ENCODE results near the gene MYH8. TPM values are rescaled to one million over a fixed set of nuclear protein-coding genes. Genes with fewer than 3 reads are reported as not detected.

Gene MYH8
- polyA plus RNA-seq, 1 donor from 2014 or later = 3.7 TPM

- Histone ChIP-seq H3K27ac (ENCODE audit: low read length) (peak overlapping the region; percentile 85), H3K79me2 (replicated peaks; ENCODE audit: insufficient read depth, low read length) (no peaks in the 10 kb centered on the region), H3K4me3 (ENCODE audit: low read length) (no peak overlapping the region), H3K9me2 (ENCODE audit: insufficient read depth, low read length) (no peaks in the 10 kb centered on the region), H3K4me2 (ENCODE audit: low read length) (no peak overlapping the region), H3K9me3 (ENCODE audit: low read length) (no peaks in the 10 kb centered on the region), H3F3A (ENCODE audit: insufficient read depth, low read length, poor library complexity, severe bottlenecking) (no peaks in the 10 kb centered on the region), H2AFZ (ENCODE audit: low read depth, low read length) (no peak overlapping the region), H3K36me3 (ENCODE audit: insufficient read depth, low read length) (no peaks in the 10 kb centered on the region), H3K9ac (ENCODE audit: low read length) (no peak overlapping the region), H4K20me1 (ENCODE audit: insufficient read depth) (no peaks in the 10 kb centered on the region), H3K27me3 (ENCODE audit: insufficient read depth, low read depth, low read length) (no peaks in the 10 kb centered on the region)
- no peak for TF ChIP-seq TAF1 (IDR thresholded peaks at IDR 0.05; ENCODE audit: low read depth)
- TF ChIP-seq CTCF (IDR thresholded peaks at IDR 0.05; ENCODE audit: poor library complexity, severe bottlenecking) = no peak
- no peak for TF ChIP-seq REST (IDR thresholded peaks at IDR 0.05; ENCODE audit: borderline replicate concordance)
- no peak for TF ChIP-seq POLR2AphosphoS5 (IDR thresholded peaks at IDR 0.05)
- TF ChIP-seq MXI1 (conservative IDR thresholded peaks at IDR 0.05; ENCODE audit: poor library complexity, severe bottlenecking) = no peak
- TF ChIP-seq EP300 (conservative IDR thresholded peaks at IDR 0.05; ENCODE audit: poor library complexity, severe bottlenecking) = no peak
- TF ChIP-seq RAD21 (conservative IDR thresholded peaks at IDR 0.05) = no peak
- TF ChIP-seq EZH2 (IDR thresholded peaks at IDR 0.05; ENCODE audit: borderline replicate concordance, insufficient read depth, low read length, poor library complexity, severe bottlenecking) = no peak
- TF ChIP-seq SMC3 (conservative IDR thresholded peaks at IDR 0.05; ENCODE audit: poor library complexity) = no peak
These were observed 35.9 kb downstream of the MYH8 start for GRCh38 chr17:10385871-10386270.

- Histone ChIP-seq H3K4me2 (ENCODE audit: low read length) (no peak overlapping the region), H3F3A (ENCODE audit: insufficient read depth, low read length, poor library complexity, severe bottlenecking) (no peaks in the 10 kb centered on the region), H3K27me3 (ENCODE audit: insufficient read depth, low read depth, low read length) (no peaks in the 10 kb centered on the region), H3K36me3 (ENCODE audit: insufficient read depth, low read length) (no peaks in the 10 kb centered on the region), H3K79me2 (replicated peaks; ENCODE audit: insufficient read depth, low read length) (no peaks in the 10 kb centered on the region), H2AFZ (ENCODE audit: low read depth, low read length) (no peak overlapping the region), H3K27ac (ENCODE audit: low read length) (peak overlapping the region; percentile 85), H3K9ac (ENCODE audit: low read length) (peak overlapping the region; percentile 52), H4K20me1 (ENCODE audit: insufficient read depth) (no peaks in the 10 kb centered on the region), H3K9me2 (ENCODE audit: insufficient read depth, low read length) (no peaks in the 10 kb centered on the region), H3K9me3 (ENCODE audit: low read length) (no peaks in the 10 kb centered on the region), H3K4me3 (ENCODE audit: low read length) (no peak overlapping the region)
- peak; percentile 59 for TF ChIP-seq CTCF (IDR thresholded peaks at IDR 0.05; ENCODE audit: poor library complexity, severe bottlenecking)
- TF ChIP-seq EZH2 (IDR thresholded peaks at IDR 0.05; ENCODE audit: borderline replicate concordance, insufficient read depth, low read length, poor library complexity, severe bottlenecking) = no peak
- peak; percentile 34 for TF ChIP-seq SMC3 (conservative IDR thresholded peaks at IDR 0.05; ENCODE audit: poor library complexity)
- peak; percentile 62 for TF ChIP-seq POLR2AphosphoS5 (IDR thresholded peaks at IDR 0.05)
- no peak for TF ChIP-seq TAF1 (IDR thresholded peaks at IDR 0.05; ENCODE audit: low read depth)
- no peak for TF ChIP-seq REST (IDR thresholded peaks at IDR 0.05; ENCODE audit: borderline replicate concordance)
- peak; percentile 42 for TF ChIP-seq RAD21 (conservative IDR thresholded peaks at IDR 0.05)
- TF ChIP-seq MXI1 (conservative IDR thresholded peaks at IDR 0.05; ENCODE audit: poor library complexity, severe bottlenecking) = no peak
- TF ChIP-seq EP300 (conservative IDR thresholded peaks at IDR 0.05; ENCODE audit: poor library complexity, severe bottlenecking) = peak; percentile 92
These were observed 37.6 kb downstream of the MYH8 start for GRCh38 chr17:10384175-10384574.

All from neural cell (in vitro differentiated cells).